AML-193 (cell line): ENCODE data around the gene PRDM5.
A peak's percentile ranks its signal among the peaks of the same experiment; 100 is the strongest.
"Not testable (repeated sequence)": the region's sequence is repeated elsewhere in the genome, so short reads cannot be mapped to it uniquely, and the experiment has no call there.

Experiments used
- DNase-seq, 2 experiments: peaks; one replicate each; lab custom pipeline; 2025; lab: John Stamatoyannopoulos, UW

The PRDM5 gene

DNA sequence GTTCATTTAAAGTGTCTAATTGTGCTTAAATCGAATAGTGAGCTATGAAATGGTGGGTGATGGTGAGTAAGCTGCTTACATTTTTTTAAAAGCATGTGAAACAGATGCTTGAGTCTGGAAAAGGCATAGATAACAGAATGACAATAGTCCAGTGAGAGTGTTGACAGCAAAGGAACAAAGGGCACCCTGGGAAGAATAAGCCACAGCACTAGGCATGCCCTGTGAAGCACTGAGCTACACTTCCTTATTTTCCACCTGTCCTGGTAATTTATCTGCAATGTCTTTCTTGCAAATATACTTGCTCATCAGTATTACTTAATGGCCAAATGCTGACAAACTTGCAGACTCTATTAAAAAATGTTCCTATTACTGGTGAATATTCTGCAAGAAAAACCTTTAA is 168.7 kb downstream of the PRDM5 start:
- DNase-seq, result no peak

DNA sequence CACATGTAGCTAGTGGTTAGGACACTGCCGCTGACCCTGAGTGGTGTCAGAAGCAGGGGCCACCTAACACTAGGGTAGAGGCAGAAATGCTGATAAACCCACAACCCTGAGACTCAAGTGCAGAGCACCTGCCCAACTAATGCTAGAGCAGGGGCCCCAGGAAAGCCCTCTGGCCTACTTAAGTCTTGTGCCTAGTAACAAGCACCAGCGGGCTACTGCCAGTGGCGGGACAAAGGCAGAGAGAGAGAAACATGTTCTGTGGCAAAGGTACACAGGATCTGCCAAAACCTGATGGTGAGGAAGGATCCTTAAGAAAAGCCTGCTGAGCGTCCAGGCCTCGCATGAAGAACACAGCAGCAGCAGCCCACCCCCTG is 172.4 kb downstream of the PRDM5 start:
- DNase-seq, result no peak

DNA sequence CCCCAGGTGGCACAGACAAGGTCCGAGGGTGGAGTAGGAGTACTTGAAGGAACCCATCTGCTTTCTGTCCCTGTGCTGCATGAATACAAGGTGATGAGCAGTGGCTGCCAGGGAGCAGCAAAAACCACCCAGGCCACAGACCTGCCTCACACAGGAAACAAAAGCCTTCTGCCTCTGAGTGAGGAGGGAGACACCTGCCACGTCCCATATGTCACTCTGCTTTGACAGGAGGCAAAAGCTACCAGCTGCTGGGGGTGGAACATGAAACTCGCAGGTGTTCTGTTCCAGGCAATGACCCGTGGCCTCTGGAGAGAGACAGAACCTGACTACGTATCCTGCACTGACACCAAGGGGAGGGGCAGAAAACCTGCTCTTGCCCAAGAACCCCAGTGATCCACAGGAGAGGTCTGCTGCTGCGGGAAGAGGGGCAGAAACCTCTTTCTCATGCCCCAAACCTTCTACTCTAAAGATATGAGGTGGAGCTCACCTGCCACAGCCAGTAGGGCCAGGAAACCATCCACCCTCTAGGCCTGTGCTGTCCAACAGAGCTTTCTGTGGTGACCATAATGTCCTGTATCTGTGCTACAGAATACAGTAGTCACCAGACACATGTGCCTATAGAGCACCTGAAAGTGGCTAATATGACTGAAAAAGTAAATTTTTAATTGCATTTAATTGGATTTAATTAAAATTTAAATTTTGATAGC is 172.9 kb downstream of the PRDM5 start:
- DNase-seq, result no peak

DNA sequence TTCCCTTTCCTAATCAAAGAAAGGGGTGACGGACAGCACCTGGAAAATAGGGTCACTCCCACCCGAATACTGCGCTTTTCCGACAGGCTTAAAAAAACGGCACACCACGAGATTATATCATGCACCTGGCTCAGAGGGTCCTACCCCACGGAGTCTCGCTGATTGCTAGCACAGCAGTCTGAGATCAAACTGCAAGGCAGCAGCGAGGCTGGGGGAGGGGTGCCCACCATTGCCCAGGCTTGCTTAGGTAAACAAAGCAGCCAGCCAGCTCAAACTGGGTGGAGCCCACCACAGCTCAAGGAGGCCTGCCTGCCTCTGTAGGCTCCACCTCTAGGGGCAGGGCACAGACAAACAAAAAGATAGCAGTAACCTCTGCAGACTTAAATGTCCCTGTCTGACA is 180.9 kb downstream of the PRDM5 start:
- not testable (repeated sequence) for DNase-seq

DNA sequence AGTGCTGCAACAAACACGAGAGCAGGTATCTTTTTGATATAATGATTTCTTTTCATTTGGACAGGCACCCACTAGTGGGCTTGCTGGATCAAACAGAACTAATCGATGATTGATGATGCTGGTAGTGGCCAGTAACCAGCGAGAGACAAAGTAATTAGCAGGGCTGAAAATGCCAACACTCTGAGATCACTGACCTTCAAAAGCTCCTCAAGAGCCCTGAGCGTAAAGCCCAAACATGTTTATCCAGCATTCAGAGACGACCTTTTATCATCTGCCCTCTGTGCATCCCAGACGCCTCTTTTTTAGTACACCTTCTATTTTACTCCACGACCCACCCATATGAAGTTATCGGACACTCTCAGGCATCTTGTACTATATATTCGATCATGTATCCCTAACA is 186.2 kb downstream of the PRDM5 start:
- no peak for DNase-seq

DNA sequence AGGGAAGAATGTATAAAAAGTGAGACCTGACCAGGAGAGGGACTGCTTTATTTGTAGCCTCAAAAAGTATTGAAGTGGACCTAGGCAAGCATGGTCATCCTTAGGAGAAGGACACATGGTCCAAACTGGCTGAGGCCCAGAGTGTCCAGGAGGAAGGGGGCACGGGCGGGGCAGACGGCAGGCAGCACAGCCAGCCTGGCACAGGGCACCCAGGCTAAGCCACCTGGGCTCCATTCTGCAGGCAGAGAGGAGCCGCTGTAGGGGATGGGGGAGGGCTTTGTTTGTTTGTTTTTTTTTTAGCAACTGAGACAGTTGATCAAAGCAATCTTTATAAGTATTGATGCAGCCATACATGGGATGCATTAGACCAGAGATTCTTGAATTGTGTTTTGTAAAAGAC is 188.6 kb downstream of the PRDM5 start:
- DNase-seq, result no peak

DNA sequence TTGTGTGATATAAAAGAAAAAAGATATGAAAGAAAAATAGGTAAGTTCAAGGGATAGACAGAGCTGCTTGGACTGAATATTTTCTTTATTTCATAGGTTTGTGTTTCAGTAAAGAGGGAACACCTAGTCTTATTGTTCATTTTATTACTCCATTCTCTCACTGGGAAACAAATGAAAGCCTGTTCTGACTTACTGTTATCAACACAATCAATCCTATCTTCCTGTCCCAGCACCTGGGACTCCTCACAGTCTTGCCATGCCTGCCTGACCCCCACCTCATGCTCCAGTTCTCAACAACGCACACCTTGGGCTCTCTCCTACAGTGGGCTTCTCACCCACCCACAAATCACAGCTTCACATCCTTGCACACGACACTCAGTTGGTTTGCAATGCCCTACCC is 189.5 kb downstream of the PRDM5 start:
- no peak for DNase-seq

DNA sequence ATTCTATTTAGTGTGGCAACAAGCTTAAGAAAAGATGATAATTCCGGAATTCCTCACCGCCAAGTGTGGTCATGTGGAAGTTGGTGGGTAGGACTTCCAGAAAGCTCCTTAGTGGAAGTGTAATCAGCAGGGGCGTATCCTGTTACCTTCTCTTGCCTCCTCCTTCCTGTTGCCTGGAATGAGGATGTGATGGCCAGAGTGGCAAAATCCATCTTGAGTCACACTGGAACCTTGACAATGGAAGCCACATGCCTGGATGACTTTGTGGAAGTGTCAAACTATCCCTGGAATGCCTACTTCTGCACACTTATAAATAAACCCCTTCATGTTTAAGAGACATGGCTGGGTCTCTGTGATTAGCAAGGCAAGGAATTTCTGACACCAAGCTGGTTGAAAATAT is 191.0 kb downstream of the PRDM5 start:
- DNase-seq, result no peak

DNA sequence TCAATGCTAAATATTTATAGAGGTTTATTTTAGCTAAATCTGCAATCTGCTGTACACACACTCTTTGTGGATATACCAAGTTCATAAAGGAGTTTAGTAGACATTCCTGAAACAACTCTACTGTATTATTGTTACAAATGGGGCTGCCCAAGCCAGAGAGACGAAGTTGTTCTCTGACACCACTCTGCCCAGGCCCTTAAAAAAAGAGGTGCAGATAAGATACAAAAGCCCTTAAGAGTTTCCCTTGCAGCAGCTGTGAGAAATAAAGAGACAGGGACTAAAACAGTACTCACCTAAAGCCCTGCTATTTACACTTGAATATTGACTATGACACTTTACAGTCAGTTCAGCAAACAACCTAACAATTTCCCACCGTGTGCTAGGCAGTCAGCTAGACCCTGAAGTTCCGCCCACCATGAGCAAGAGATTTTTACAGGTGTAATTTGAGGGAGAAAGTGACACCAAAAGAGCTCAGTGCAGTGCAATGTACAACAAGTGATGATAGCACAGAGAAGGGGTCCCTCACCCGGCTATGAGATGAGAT is 191.7 kb downstream of the PRDM5 start:
- DNase-seq, result no peak

DNA sequence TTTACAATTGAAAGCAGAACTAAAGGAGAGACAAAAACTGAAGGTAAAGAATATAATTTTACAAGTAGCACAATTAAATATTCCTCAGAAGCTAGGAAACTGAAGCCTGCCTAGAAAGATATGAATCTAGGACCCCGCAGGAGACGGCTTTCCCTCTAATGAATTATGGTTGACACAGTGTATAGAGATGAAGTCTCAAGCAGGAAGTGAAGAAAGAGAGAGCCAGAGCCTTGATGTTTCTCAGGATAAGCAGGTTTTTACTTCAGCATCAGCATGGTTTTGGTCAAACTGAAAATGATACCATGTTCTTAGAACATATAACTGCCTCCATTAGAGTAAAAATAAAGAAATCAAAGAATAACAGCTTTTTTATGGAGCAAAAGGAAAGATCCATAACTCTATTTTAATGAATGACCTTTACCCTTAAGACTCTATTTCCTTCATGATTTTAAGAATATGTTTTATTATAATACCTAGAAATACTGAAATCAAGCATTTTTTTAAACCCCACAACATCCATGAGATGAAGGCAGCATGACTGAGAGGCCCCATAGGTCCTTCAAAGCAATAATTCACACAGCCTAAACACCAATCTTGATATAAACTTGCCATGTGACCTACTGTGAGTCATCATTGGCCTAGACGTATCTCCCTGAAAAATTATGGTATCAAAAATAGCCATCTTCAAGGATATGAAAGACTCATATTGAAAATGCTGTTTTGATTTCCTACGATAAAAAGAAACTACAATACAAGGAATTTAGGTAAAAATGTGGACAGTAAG is 193.4 kb downstream of the PRDM5 start:
- no peak for DNase-seq

DNA sequence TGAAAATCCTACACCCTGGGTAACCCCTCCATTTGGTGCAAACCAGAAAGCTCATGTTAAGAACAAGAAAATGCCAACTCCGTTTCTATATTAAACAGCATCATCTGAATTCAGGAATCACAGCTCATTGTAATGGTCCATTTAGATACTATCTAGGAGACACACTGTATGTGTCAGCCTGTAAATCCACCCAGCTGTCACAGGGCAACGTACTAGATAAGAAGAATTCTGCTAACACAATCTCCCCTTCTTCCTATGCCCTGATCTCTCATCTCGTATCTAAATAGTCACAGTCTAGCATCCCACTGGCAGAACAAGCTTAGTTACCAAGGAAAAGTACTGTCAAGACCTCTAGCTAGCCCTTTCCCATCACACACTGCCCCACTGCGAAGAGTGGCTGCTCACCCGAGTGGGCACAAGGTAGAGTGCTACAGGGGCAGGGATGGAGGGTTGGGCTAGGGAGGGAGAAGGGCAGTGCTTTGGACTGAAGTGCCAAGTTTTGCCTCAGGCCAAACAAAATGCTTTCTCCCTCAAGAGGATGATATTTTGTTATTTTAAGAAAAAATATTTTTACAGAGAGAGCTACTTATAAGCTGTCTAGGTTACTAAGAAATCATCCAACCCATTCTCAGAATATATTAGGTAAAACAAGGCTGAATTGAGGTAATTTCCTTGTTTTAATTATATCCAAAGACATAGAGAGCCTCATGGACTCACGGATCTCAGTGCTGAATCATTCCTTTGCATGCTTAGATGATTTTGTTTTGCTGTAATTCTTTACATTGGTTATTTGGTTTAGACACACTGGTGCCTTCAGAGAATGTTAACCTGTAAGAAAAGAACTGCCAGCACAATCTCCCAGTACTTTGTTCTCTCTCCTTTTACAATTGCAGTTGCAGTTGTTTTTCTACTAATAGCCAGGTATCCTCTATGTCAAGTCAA is 196.6 kb downstream of the PRDM5 start:
- no peak for DNase-seq

DNA sequence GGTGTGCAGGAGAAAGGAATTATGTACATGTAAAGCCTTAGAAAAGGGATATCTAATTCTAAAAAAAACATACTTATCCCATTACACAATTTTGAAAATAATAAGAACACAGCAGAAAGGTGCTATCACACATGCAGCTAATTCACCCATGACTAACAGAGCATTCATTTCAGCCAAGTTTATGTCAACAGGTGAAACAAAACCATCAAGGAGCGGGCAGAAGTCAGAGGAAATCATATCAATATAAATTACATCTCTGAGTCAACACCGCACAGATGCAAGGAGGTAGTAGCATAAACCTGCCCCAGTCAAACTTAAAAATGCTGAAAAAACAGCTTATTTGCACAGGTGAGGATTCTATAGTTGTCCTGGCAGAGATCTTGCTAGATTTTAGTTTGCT is 197.9 kb downstream of the PRDM5 start:
- DNase-seq, result no peak

DNA sequence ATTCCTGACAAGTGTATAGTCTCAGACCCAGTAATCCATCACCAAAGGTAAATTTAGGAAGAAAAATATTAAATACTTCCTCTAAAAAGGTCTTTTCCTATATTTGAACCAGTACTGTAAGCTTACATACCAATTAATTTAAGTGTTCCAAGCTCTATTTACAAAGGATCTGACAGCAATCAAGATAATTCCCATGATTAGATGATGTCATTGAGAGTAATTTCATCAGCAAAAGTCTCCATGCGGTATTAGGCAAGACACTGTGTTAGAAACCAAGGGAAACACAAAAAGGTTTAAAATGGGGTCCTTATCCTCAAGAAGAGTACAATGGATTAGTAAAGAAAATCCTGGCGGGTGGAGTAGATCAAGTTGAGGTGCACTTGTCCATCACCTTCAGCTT is 198.5 kb downstream of the PRDM5 start:
- no peak for DNase-seq

DNA sequence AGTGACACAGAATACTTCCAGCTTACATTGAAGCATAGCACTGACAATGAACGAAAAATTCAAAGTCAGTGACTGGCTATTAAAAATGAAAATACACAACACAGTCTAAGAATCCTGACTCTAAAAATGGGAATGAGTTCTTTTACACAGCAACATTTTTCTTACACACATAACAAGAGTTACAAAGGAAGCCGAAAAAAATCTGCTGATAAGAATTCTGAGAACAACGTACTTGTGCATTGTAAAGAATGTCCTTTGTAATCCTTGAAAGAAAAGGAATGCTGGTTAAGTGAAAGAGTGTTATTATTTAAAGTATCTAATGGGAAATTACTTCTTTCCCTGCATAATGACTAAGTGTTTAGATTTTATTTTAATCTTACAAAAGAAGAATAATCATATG is 199.4 kb downstream of the PRDM5 start:
- no peak for DNase-seq

DNA sequence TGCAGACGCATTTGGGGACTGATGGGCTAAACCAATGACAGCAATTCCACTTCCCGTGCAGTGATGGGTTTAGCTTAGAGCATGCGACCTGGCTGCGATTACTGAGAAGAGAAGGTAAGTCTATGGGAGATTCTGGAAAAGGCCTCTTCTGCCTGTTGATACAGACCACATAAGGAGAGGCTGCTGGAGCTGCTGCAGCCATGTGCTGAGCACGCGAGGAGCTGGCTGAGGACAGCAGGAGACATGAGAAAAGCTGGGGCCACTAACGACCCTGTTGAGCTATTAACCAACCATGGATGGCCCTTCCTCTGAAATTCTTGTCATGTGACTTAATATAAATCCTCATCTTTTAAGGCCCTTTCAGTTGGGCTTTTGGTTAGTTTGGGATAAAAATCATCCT is 199.9 kb downstream of the PRDM5 start:
- DNase-seq, result no peak

DNA sequence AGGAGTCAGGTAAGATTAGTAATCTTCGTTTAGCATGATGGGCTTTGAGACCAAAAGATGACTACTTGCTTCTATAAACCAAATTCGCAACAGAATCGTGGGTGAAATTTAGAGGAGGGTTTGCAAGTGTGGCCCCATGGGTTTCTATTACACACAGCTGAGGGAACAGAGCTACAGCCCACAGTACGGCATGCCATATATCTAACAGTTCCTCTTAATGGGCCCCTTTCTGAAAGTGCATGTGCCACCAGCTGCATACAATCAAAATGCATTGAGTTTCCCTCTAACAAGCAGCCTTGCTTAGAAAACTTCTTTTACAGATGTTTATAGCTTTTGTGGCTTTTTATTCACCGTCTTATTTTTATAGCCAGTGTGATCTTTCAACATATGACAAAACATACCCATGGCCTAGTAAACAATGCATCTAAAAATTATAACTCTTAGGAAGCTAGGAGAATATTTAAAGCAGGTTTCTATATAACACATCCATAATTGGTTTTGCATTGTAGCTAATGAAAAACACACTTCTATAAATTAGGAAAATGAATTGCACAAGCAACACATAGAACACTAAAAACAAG is 202.1 kb downstream of the PRDM5 start:
- DNase-seq, result no peak

DNA sequence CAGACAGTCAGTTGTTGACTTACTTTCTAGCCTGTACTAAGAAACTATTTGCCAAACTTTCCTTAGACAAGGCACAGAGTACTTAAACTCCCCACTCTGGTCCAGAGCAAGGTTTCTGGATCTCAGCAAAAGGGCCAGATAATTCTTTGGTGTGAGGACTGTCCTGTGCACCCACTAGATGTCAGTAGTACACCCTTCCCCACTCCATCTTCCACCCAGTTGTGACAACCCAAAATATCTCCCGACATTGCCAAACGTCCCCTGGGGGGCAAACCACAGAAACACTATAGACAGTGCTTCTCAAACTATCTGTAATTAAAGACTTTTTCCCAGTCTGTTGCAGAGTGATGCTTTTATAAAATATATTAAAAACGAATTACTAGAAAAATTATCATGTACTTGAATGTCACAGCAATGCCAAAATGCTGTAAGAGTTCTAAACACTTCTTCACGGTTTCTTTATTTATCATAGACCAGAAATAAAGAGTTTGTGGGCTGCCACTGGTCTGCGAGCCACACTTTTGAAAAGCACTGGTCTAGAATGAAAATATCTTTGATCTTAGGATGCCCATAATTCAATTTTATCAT is 203.5 kb downstream of the PRDM5 start:
- peak; percentile 15 to 19 for DNase-seq

DNA sequence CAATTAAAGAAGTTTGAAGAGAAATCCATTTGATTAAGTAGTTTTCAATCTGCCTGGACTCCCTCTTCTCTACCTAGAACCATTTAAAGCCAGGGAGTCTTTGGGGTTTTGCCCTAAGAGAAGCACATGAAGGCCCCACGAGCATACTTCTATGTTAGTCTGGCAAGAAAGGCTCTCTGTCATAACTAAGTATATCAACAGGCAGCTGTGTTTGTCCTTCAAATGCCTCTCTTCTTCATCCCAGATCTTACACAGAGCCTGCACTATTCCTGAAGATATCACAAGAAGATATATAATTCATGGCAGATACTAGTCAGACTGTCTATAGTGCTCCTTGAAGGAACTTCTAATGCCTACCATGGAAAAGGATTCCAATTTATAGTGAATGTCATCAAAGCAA is 206.2 kb downstream of the PRDM5 start:
- no peak for DNase-seq

DNA sequence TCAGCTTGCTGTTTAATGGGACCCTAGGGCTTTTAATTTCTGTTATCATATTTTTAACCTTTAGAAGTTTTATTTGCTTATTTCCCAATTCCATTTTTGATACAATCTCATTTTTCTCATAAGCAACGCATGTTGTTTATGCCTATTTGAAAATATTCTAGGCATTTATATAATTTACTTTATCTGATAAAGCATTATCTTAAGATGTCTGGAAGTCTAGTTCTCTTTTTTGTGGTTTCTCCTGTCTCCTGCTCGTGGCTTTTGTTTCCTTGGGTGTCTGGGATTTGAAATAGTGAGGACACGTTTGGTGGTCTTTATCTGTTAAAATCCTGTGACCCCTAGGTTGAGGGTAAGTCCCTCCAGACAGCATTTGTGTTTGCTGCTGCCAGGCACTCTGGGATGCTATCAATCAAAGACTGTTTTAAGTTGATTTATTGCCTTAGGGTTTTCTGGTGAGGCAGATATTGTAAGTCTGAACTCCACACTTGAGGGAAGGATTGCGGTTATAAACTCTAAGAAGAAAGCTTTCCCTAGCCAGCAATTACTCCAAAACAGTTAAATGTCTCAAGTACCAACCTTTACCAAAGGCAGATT is 208.0 kb downstream of the PRDM5 start:
- DNase-seq, result no peak

DNA sequence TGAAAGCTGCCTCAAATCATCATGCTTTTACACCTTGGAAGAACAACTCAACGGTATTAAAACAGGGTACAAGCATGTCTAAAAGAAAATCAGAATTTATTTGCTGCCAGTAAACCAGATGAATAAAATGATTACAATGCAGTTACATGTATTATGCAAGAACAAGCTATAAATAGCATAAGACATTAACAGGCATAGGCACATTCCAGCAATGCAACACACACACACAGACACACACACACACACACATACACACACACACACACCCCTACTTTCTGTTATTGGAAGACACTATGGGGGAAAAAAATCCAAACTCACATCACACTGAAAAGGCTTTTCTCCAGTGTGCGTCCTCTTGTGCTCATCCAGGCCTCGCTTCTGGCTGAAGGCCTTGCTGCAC is 212.5 kb downstream of the PRDM5 start:
- DNase-seq, result no peak

DNA sequence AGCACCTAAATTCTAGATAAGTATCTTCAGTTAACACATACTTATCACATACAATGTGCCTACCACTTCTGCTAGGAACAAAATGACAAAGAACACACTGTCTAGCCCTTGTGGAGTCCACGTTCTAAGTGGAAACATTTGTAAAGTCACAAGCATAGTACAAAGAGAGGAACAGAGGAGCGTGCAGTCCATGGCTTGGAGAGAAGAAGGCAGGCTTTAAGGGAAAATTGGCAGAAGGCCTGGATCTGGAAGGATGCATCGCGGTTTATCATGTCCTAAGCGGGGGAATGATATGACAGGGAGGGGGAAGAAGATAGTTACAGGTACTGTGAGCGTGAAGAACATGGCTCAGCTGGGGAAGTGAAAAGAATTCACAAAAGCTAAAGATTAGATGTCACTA is 218.0 kb downstream of the PRDM5 start:
- DNase-seq, result no peak
